Bronchial epithelial cell (primary cell): ENCODE results near the gene DLGAP1. TPM values are rescaled to one million over a fixed set of nuclear protein-coding genes. Genes with fewer than 3 reads are reported as not detected.

Experiments used
- DNase-seq: peaks from one replicate; pipeline ENCODE4 v3.0.0-alpha.2; 2010; ENCODE audit warnings: low read depth
- FAIRE-seq: peaks from 2 replicates; lab custom pipeline; 2011; peaks lifted over from hg19 to GRCh38; lab: Jason Lieb, UNC
- H3K27me3 ChIP-seq: 2 replicates; pipeline ENCODE4 v1.5.1; 2011; ENCODE audit warnings: low read length; ENCODE audit not compliant: control insufficient read depth, insufficient read depth
- H3K36me3 ChIP-seq: 2 replicates; pipeline ENCODE4 v1.5.1; 2011; ENCODE audit warnings: low read length; ENCODE audit not compliant: control insufficient read depth, insufficient read depth
- H3K4me3 ChIP-seq: 2 replicates; pipeline ENCODE4 v1.5.1; 2011; ENCODE audit warnings: mild to moderate bottlenecking, low read depth, low read length, control low read depth
- CTCF ChIP-seq: IDR thresholded peaks from 2 replicates; pipeline ENCODE4 v1.5.1; 2011; ENCODE audit warnings: mild to moderate bottlenecking, moderate library complexity, low read length, control low read depth, inconsistent platforms; ENCODE audit not compliant: insufficient read depth, severe bottlenecking
- total RNA-seq: library from RNA; depleted of rRNA; stranded (reverse); fragments of >200 nt; gene quantifications from 2 replicates; pipeline ENCODE4 v1.2.1, GENCODE V29; 2014

Gene DLGAP1
- total RNA-seq, 1 donor from 2014 or later, result not detected

- H3K27me3 ChIP-seq, result no peaks in the 10 kb centered on the region
- DNase-seq (no peak), FAIRE-seq (peak; percentile 62)
- TF ChIP-seq CTCF, result no peak
- no peaks in the 10 kb centered on the region for H3K36me3 ChIP-seq
- no peak overlapping the region for H3K4me3 ChIP-seq
These were observed 230.9 kb downstream of the DLGAP1 start for GRCh38 chr18:4224031-4224704.

GRCh38 chr18:4211111-4211837 is 243.8 kb downstream of the DLGAP1 start:
- Histone ChIP-seq H3K4me3 (no peak overlapping the region), H3K36me3 (no peaks in the 10 kb centered on the region), H3K27me3 (no peaks in the 10 kb centered on the region)
- TF ChIP-seq CTCF, result no peak
- DNase-seq, result no peak
- no peak for FAIRE-seq

DNA sequence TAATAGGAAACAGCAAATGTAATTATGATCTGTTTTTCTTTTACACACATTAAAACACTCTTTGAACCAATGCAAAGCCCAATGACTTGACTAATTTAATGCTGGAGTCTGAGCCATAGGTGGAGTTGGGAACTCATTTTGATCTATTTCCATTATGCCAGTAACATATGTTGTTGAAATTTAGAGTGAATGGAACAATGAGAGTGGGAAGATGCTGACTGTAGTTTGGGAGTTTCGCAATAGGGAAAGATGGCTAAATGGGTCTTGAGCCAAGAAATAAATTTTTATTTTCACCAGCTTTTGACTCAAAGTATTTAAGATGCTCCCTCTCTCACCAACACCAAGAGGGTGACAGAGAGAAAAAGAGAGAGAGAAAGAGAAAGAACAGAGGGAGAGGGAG is 246.7 kb downstream of the DLGAP1 start:
- H3K36me3 ChIP-seq, result no peaks in the 10 kb centered on the region
- no peak overlapping the region for H3K4me3 ChIP-seq
- no peak for DNase-seq
- no peak for TF ChIP-seq CTCF
- FAIRE-seq, result no peak
- H3K27me3 ChIP-seq, result no peaks in the 10 kb centered on the region

- no peak for FAIRE-seq
- Histone ChIP-seq H3K36me3 (no peaks in the 10 kb centered on the region), H3K27me3 (no peaks in the 10 kb centered on the region), H3K4me3 (no peak overlapping the region)
- TF ChIP-seq CTCF, result no peak
- DNase-seq, result no peak
These were observed 247.6 kb downstream of the DLGAP1 start for GRCh38 chr18:4207383-4207985.

DNA sequence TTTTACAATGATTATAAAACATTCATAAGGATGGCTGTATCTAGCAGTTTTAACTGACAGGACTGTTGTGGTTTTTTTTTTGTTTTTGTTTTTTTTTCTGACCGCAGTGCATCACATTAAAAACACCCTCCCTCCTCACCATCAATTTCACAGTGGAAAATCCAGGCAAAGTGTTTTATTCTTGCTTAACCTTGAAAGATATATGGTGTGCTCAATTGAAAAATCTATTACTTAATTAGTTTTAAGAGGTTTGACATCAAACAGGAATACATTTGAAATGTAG is 250.7 kb downstream of the DLGAP1 start:
- FAIRE-seq (no peak), DNase-seq (no peak)
- Histone ChIP-seq H3K27me3 (no peaks in the 10 kb centered on the region), H3K4me3 (no peak overlapping the region), H3K36me3 (no peaks in the 10 kb centered on the region)
- TF ChIP-seq CTCF, result no peak
